GM10248 (cell line): ENCODE results near the gene SESTD1.

Experiments used
- CTCF ChIA-PET: fragments of 300-600 bp; sonication (Branson Sonifier 250); formaldehyde crosslinking; extraction: SDS; loops from one replicate; lab custom pipeline; 2021; ENCODE audit warnings: antibody characterized with exemption; lab: Yijun Ruan, JAX
- POLR2A ChIA-PET: fragments of 350-650 bp; sonication (Branson Sonifier 250); formaldehyde crosslinking; extraction: SDS; loops from one replicate; lab custom pipeline; 2020; ENCODE audit warnings: antibody characterized with exemption; lab: Yijun Ruan, JAX
- DNase-seq: peaks from one replicate; pipeline ENCODE4 v3.0.0; 2012; ENCODE audit errors: extremely low spot score
- TF ChIP-seq, protein P1 (sequence below): IDR thresholded peaks from 2 replicates; pipeline ENCODE4 v1.5.1; 2012; ENCODE audit warnings: mild to moderate bottlenecking, low read depth; ENCODE audit errors: extremely low read depth, missing control alignments, control extremely low read depth

The SESTD1 gene

DNA sequence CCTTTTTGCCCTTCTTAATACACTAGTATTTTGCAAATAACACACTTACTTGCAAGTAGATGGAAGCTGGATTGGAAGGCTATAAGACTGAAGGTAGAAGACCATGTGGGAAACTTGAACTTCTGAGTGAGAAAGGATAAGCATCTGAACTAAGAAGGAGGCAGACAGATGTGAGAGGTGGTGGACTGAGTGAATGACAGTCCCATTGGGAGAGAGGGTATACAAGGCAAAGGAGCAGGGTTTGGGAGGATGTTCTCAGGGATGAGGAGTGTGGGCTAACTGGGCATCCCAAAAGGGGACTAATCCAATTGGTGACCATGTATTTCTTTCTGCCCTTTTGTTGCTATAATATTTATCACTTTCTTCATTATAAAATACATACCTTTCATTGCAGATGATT lies 20.4 kb upstream of the SESTD1 start:
- TF ChIP-seq, protein P1, sequence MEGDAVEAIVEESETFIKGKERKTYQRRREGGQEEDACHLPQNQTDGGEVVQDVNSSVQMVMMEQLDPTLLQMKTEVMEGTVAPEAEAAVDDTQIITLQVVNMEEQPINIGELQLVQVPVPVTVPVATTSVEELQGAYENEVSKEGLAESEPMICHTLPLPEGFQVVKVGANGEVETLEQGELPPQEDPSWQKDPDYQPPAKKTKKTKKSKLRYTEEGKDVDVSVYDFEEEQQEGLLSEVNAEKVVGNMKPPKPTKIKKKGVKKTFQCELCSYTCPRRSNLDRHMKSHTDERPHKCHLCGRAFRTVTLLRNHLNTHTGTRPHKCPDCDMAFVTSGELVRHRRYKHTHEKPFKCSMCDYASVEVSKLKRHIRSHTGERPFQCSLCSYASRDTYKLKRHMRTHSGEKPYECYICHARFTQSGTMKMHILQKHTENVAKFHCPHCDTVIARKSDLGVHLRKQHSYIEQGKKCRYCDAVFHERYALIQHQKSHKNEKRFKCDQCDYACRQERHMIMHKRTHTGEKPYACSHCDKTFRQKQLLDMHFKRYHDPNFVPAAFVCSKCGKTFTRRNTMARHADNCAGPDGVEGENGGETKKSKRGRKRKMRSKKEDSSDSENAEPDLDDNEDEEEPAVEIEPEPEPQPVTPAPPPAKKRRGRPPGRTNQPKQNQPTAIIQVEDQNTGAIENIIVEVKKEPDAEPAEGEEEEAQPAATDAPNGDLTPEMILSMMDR: no peak
- CTCF ChIA-PET: interaction anchor here (1.8 kb wide), 1 partner anchor 13 kb away, joined by 3 read pairs; no protein-coding TSS in a partner anchor
- POLR2A ChIA-PET: no interaction called here
- no peak for DNase-seq

DNA sequence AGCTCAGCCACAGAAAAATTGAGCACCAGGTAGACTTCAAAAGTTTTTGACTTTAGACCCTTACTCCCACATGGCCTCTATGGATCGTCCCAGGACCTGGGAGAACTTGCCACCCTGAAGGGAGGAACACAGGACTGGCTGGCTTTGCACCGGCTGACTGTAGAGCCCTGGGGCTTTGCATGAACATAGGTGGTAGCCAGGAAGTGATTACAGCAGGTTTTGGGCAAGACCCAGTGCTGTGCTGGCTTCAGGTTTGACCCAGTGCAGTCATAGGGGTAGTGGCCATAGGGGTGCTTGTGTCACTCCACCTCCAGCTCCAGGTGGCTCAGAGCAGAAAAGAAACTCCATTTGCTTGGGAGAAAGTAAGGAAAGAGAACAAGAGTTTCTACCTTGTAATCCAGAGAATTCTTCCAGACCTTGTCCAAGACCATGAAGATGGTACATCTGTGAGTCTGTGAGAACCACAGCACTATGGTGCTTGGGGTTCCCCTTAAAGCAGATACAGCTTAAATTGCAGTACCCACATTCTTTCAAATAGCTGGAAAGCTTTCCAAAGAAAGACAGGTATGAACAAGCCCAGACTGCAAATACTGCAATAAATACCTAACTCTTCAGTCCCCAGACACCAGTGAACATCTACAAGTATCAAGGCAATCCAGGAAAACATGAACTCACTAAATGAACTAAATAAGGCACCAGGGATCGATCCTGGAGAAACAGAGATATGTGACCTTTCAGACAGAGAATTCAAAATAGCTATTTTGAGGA lies 13.0 kb upstream of the SESTD1 start:
- ChIA-PET CTCF (interaction anchor here (0.7 to 1.7 kb wide), 2 partner anchors 18 to 59 kb away, joined by 3 to 4 read pairs; no protein-coding TSS in a partner anchor), POLR2A (no interaction called here)
- TF ChIP-seq, protein P1: no peak
- no peak for DNase-seq

DNA sequence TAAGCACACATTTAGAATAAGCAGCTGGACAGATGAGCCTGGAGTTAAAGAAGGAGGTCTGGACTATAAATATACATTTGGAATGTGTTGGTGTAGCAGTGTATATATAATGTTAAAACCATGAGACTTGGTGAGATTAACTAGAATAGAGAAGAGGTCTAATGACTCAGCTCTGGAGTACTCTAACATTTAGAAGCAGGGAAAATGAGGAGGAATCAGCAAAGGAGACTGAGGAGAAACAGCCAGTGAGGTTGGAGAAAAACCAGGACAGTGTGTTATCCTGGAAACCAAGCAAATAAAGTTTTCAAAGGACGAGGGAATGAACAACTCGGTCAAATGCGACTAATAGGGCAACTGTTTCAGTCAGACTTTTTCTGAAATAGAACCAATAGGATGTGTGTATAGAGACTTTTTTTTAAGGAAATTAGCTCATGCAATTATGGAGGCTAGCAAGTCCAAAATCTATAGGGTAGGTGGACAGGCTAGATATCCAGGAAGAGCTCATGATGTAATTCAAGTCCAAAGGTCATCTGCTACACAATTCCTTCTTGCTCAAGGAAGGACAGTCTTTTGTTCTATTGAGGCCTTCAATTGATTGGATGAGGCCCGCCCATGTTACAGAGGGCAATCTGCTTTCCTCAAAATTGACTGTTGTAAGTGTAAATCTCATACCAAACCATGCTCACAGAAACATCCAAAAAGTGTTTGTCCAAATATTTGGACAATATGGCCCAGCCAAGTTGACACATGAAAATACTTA lies 10.8 kb upstream of the SESTD1 start:
- ChIA-PET CTCF (interaction anchor here (1.8 kb wide), 1 partner anchor 369 kb away, joined by 3 read pairs; no protein-coding TSS in a partner anchor), POLR2A (no interaction called here)
- TF ChIP-seq, protein P1: no peak
- DNase-seq: no peak

DNA sequence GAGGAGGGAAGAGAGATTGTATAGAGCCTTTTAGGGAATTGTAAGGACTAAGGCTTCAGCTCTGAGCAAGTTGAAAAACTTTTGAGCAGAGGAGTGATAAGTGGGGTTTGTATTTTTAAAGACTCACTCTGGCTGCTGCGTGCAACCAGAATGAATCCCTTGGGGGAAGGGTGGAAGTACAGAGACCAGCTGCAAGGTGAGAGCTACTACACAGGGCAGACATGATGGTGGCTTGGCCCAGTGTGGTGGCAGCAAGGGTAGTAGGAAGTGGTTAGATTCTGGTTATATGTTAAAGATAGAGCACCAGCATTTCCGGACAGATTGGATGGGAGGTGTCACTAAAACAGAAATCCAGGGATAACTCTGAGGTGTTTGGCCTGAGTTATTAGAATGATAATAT lies 10.1 kb upstream of the SESTD1 start:
- POLR2A ChIA-PET: no interaction called here
- CTCF ChIA-PET: no interaction called here
- no peak for DNase-seq
- TF ChIP-seq, protein P1: no peak

DNA sequence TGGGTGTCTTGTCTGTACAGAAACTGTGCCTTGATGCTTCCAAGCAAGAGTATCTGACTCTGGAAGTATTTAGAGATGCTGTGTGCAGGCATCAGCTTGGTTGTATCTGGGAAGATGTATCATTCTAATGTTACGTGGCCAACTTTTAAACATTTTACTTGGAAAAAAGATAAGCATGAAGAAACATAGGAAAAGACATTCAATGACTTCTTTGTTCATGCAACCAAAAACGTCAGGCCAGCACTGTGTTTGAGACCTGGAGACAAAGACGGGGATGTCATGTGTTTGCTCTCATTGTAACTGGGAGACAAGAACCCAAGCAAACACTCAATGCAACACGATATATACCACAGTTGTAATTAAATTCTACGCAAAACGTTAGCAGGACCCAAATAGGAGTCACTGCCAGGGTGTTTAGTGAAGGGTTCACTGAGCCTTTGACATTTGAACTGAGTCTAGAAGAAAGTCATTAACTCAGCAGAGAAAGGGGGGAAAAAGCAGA lies 8.9 kb upstream of the SESTD1 start:
- POLR2A ChIA-PET: no interaction called here
- TF ChIP-seq, protein P1: no peak
- no peak for DNase-seq
- CTCF ChIA-PET: interaction anchor here (1.7 kb wide), 1 partner anchor 16 kb away, joined by 3 read pairs; no protein-coding TSS in a partner anchor
